ENCODE data around the gene RC3H2.

- TF ChIP-seq CTCF (IDR thresholded peaks at IDR 0.05), result no peak
- no peak for TF ChIP-seq POLR2AphosphoS5 (IDR thresholded peaks at IDR 0.05; ENCODE audit: low read depth, low read length)
- TF ChIP-seq REST (IDR thresholded peaks at IDR 0.05; ENCODE audit: insufficient read depth in 1 of 2, low read depth in 2 of 2, low read length in 1 of 2), result no peak
- no peak for TF ChIP-seq TCF7L2 (IDR thresholded peaks at IDR 0.05; ENCODE audit: low read depth, low read length)
Measured at GRCh38 chr9:122939601-122940000, 34.4 kb upstream of the RC3H2 start.

Measured in Panc1 (cell line).